Measurements from ENCODE around the gene RBM18. TPM values are rescaled to one million over a fixed set of nuclear protein-coding genes. Genes with fewer than 3 reads are reported as not detected.

RBM18 gene
- total and polyA plus RNA-seq, 4 experiments from 2014 or later: 15.4 to 23.8 (median 21.3) TPM

DNA sequence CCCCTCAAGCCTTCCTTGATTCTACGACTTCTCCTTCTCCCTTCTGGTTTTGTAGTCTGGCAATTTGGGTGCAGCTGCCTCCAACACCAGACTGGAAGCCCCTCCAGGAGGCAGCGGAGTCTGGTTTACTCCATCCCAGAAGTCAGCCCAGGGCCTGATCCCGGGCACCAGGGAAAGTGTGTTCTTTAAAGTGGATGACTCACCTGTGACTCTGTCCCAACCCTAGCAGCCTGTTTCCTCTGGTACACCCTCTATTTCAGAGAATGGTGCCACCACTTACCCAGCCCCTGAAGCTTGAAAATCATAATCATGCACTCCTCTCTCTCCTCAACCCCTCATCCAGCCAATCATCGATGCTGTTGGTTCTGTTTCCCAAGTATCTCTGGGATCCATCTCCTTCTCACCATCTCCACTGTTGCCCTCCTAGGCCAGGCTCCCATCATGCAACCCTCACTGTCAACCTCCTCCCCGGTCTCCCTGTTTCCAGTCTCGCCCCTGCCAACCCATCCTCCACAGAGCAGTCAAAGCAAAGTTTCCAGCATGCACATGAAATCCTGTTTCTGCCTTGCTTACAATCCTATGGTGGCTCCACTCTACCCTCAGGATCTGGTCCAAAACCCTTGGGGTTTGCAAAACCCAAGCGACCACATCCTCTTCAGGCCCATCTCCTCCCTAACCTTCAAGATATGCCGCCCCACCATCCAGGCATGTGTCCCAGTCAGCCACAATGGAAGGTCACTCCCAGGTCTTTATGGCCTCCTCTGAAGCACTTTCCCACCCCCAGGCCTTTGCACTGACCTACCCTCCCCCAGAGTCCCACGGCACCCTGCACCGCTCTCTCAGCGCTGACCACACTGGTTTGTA is 46.3 kb downstream of the RBM18 start:
- H3K27ac ChIP-seq (ENCODE audit: low read depth, low read length): no peak overlapping the region
- H3K4me1 ChIP-seq (ENCODE audit: insufficient read depth, low read length): peaks cover 14% of the 10 kb centered on the region
- Mint-ChIP-seq H3K36me3 (no peaks in the 10 kb centered on the region), H3K27me3 (peaks cover 65 to 74% of the 10 kb centered on the region in 2 donors), H3K4me1 (peaks cover 15 to 43% (median 31%) of the 10 kb centered on the region in 4 donors), H3K4me3 (peak overlapping the region in 5 of 8 donors; percentile 57 to 85 (median 78)), H3K27ac (peak overlapping the region in 1 of 7 donors; percentile 12), H3K9me3 (peaks cover 0 to 2% (median 0%) of the 10 kb centered on the region in 8 donors)
- no peak overlapping the region for H3K4me3 ChIP-seq (ENCODE audit: low read length in 2 of 2)
- DNase-seq: no peak
- no peaks in the 10 kb centered on the region for H3K9me3 ChIP-seq (ENCODE audit: control insufficient read depth in 1 of 2, low read length in 2 of 2)
- intact Hi-C loops (cut with micrococcal nuclease): no loop called here
- peaks cover 43% of the 10 kb centered on the region for H3K27me3 ChIP-seq (ENCODE audit: insufficient read depth, low read length)
- ChIA-PET POLR2A (ENCODE audit: partially characterized antibody) (no interaction called here), CTCF (ENCODE audit: partially characterized antibody) (no interaction called here)
- H3K36me3 ChIP-seq (ENCODE audit: insufficient read depth, low read length): no peaks in the 10 kb centered on the region

DNA sequence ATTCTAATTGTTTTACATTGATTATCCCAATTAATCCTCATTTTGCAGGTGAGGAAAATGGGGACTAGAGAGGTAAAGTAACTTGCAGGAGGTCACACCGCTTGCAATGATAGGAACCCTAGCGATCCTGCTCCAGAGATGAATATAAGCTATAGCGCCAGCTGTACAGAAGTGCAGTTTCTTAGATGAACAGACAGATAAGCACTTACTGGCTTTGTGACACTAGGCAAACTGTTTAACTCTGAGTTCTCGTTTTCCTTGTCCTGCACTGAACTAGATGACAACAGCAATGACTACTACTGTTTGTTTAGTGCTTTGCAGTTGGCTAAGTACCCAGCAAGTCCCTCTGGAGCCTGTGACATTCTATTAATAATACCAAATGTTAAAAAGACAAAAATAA is 47.0 kb downstream of the RBM18 start:
- intact Hi-C loops (cut with micrococcal nuclease): no loop called here
- DNase-seq: no peak
- Histone ChIP-seq H3K9me3 (ENCODE audit: control insufficient read depth in 1 of 2, low read length in 2 of 2) (no peaks in the 10 kb centered on the region), H3K4me1 (ENCODE audit: insufficient read depth, low read length) (peaks cover 20% of the 10 kb centered on the region), H3K36me3 (ENCODE audit: insufficient read depth, low read length) (no peaks in the 10 kb centered on the region), H3K27me3 (ENCODE audit: insufficient read depth, low read length) (peaks cover 43% of the 10 kb centered on the region), H3K4me3 (ENCODE audit: low read length in 2 of 2) (no peak overlapping the region), H3K27ac (ENCODE audit: low read depth, low read length) (no peak overlapping the region)
- Mint-ChIP-seq H3K27ac (peak overlapping the region in 1 of 7 donors; percentile 12), H3K27me3 (peaks cover 65 to 74% of the 10 kb centered on the region in 2 donors), H3K9me3 (peaks cover 0 to 2% (median 0%) of the 10 kb centered on the region in 8 donors), H3K4me3 (peak overlapping the region in 2 of 8 donors; percentile 78 to 85), H3K36me3 (no peaks in the 10 kb centered on the region), H3K4me1 (peaks cover 19 to 45% (median 33%) of the 10 kb centered on the region in 4 donors)
- ChIA-PET POLR2A (ENCODE audit: partially characterized antibody) (no interaction called here), CTCF (ENCODE audit: partially characterized antibody) (no interaction called here)

DNA sequence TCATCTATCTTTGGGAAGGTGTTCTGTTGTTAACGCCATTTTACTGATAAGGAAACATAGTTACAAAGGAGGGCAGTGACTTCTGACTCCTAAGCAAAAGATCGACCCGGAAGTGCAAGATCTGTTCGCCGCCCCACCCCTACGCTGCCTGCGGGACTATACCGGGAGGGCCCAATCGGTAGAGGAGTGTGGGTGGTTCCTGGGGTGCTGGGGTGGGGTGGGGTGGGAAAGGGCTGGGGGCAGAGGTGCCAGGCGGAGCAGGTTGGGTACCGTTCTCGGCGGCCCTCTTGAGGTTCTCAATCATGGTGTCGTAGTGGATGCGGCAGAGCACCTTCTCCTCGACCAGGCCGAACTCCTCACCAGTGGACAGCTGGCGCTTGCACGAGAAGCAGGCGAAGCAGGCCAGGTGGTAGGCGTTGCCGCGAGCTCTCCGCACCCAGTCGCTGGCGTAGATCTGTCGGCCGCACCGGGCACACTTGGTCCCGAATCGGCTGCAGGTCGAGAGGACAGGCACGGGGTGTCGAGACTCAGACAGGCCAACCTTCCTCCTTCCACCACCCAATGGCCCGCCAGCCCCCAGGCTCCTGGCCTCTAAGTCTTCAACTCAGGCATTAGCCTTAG is 47.7 kb downstream of the RBM18 start:
- no peaks in the 10 kb centered on the region for H3K9me3 ChIP-seq (ENCODE audit: control insufficient read depth in 1 of 2, low read length in 2 of 2)
- Mint-ChIP-seq H3K4me1 (peaks cover 19 to 45% (median 33%) of the 10 kb centered on the region in 4 donors), H3K4me3 (no peak overlapping the region), H3K27me3 (peaks cover 64 to 75% of the 10 kb centered on the region in 2 donors), H3K36me3 (no peaks in the 10 kb centered on the region), H3K9me3 (peaks cover 0 to 2% (median 0%) of the 10 kb centered on the region in 8 donors), H3K27ac (no peak overlapping the region)
- no peak overlapping the region for H3K27ac ChIP-seq (ENCODE audit: low read depth, low read length)
- H3K4me1 ChIP-seq (ENCODE audit: insufficient read depth, low read length): peaks cover 20% of the 10 kb centered on the region
- ChIA-PET POLR2A (ENCODE audit: partially characterized antibody) (no interaction called here), CTCF (ENCODE audit: partially characterized antibody) (no interaction called here)
- intact Hi-C loops (cut with micrococcal nuclease): no loop called here
- DNase-seq: no peak
- no peak overlapping the region for H3K4me3 ChIP-seq (ENCODE audit: low read length in 2 of 2)
- H3K27me3 ChIP-seq (ENCODE audit: insufficient read depth, low read length): peaks cover 42% of the 10 kb centered on the region
- no peaks in the 10 kb centered on the region for H3K36me3 ChIP-seq (ENCODE audit: insufficient read depth, low read length)

DNA sequence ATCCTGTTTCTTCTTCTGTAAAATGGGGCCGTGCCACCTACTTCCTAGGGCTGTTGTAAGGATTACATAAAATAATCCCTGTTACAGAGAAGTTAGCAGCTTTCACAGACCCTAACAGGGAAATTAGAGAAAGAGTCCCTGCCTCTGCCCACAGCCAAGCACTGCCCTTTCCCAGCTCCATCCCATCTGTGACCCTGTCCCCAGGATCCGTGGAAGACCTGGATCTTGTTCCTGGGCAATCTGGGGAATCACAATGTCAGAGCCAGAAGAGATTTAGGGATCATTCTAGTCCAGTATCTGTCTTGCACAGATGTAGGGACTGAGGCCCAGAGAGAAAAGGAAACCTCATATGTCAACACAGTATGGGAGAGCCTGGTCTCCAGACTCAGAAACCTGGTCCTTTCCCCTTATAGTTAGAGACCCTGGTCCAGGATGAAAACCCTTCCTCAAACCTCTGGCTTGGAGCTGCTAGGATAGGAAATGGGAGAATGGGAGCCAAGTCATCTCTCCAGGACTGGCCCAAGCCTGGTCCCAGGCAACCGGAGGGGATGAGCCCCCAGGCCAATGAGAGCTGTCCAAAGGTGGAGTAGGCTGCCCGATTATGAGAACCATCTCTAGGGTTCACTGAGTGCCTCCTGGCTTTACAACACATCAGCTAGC is 48.4 kb downstream of the RBM18 start:
- CTCF ChIA-PET (ENCODE audit: partially characterized antibody): no interaction called here
- H3K4me1 ChIP-seq (ENCODE audit: insufficient read depth, low read length): peaks cover 20% of the 10 kb centered on the region
- H3K27me3 ChIP-seq (ENCODE audit: insufficient read depth, low read length): peaks cover 40% of the 10 kb centered on the region
- no peak overlapping the region for H3K27ac Mint-ChIP-seq
- peaks cover 0 to 2% (median 0%) of the 10 kb centered on the region in 8 donors for H3K9me3 Mint-ChIP-seq
- H3K4me1 Mint-ChIP-seq: peaks cover 19 to 45% (median 33%) of the 10 kb centered on the region in 4 donors
- H3K4me3 Mint-ChIP-seq: peak overlapping the region in 1 of 8 donors; percentile 43
- H3K4me3 ChIP-seq (ENCODE audit: low read length in 2 of 2): no peak overlapping the region
- POLR2A ChIA-PET (ENCODE audit: partially characterized antibody): no interaction called here
- intact Hi-C loops (cut with micrococcal nuclease): no loop called here
- H3K27me3 Mint-ChIP-seq: peaks cover 62 to 75% of the 10 kb centered on the region in 2 donors
- no peaks in the 10 kb centered on the region for H3K36me3 ChIP-seq (ENCODE audit: insufficient read depth, low read length)
- no peaks in the 10 kb centered on the region for H3K36me3 Mint-ChIP-seq
- DNase-seq: no peak
- no peaks in the 10 kb centered on the region for H3K9me3 ChIP-seq (ENCODE audit: control insufficient read depth in 1 of 2, low read length in 2 of 2)
- no peak overlapping the region for H3K27ac ChIP-seq (ENCODE audit: low read depth, low read length)

DNA sequence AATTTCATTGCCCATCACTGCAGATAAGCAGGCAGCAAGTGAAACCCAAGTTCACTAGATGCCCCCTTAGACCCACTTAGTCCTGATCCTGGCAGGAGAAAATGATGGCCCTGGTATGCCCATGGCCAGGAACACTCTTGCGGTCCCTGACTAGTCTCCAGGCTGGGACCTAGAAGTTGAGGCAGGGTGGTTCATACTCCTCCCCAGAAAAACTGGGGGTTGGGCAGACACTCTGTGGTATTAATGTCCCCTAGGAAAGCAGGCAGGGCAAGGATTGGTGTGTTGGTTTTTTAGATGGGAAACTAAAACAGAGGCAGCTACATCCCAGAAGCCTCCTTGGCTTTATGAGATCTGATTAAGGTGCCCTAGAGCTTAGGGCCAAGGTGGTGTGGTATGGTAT is 49.0 kb downstream of the RBM18 start:
- H3K4me1 ChIP-seq (ENCODE audit: insufficient read depth, low read length): peaks cover 20% of the 10 kb centered on the region
- H3K27ac ChIP-seq (ENCODE audit: low read depth, low read length): no peak overlapping the region
- no peaks in the 10 kb centered on the region for H3K9me3 ChIP-seq (ENCODE audit: control insufficient read depth in 1 of 2, low read length in 2 of 2)
- no peak for DNase-seq
- H3K36me3 Mint-ChIP-seq: no peaks in the 10 kb centered on the region
- no peak overlapping the region for H3K4me3 ChIP-seq (ENCODE audit: low read length in 2 of 2)
- intact Hi-C loops (cut with micrococcal nuclease): no loop called here
- H3K27me3 ChIP-seq (ENCODE audit: insufficient read depth, low read length): peaks cover 35% of the 10 kb centered on the region
- H3K27me3 Mint-ChIP-seq: peaks cover 59 to 74% of the 10 kb centered on the region in 2 donors
- H3K4me3 Mint-ChIP-seq: no peak overlapping the region
- H3K27ac Mint-ChIP-seq: no peak overlapping the region
- ChIA-PET CTCF (ENCODE audit: partially characterized antibody) (no interaction called here), POLR2A (ENCODE audit: partially characterized antibody) (no interaction called here)
- H3K36me3 ChIP-seq (ENCODE audit: insufficient read depth, low read length): no peaks in the 10 kb centered on the region
- H3K4me1 Mint-ChIP-seq: peaks cover 19 to 45% (median 31%) of the 10 kb centered on the region in 4 donors
- H3K9me3 Mint-ChIP-seq: peaks cover 0 to 2% (median 0%) of the 10 kb centered on the region in 8 donors

DNA sequence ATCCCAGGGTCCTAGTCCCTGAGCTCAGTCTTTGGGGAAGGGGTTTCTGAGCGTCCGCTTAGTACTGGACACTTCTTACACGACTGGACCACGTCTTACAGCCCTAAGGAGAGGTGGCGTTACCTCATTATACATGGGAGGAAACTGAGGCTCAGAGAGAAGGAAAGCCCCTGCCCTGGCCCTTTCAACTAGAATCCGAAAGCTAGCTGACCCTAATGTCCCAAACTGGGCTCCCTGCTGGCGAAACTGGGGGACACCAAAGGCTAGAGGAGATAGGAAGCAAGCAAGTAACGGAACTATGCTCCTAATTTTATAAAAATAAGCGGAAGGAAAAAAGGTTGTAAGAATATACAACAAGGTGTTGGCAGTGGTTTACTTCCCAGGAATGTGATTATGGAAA is 50.1 kb downstream of the RBM18 start:
- CTCF ChIA-PET (ENCODE audit: partially characterized antibody): no interaction called here
- H3K4me1 ChIP-seq (ENCODE audit: insufficient read depth, low read length): peaks cover 16% of the 10 kb centered on the region
- POLR2A ChIA-PET (ENCODE audit: partially characterized antibody): no interaction called here
- H3K27ac ChIP-seq (ENCODE audit: low read depth, low read length): no peak overlapping the region
- H3K9me3 Mint-ChIP-seq: peaks cover 0 to 2% (median 0%) of the 10 kb centered on the region in 8 donors
- intact Hi-C loops (cut with micrococcal nuclease): no loop called here
- no peaks in the 10 kb centered on the region for H3K36me3 Mint-ChIP-seq
- H3K9me3 ChIP-seq (ENCODE audit: control insufficient read depth in 1 of 2, low read length in 2 of 2): no peaks in the 10 kb centered on the region
- peaks cover 24% of the 10 kb centered on the region for H3K27me3 ChIP-seq (ENCODE audit: insufficient read depth, low read length)
- H3K4me3 ChIP-seq (ENCODE audit: low read length in 2 of 2): no peak overlapping the region
- peak overlapping the region in 1 of 7 donors; percentile 0 for H3K27ac Mint-ChIP-seq
- H3K36me3 ChIP-seq (ENCODE audit: insufficient read depth, low read length): no peaks in the 10 kb centered on the region
- H3K4me1 Mint-ChIP-seq: peaks cover 13 to 34% (median 25%) of the 10 kb centered on the region in 4 donors
- DNase-seq: no peak
- H3K27me3 Mint-ChIP-seq: peaks cover 54 to 71% of the 10 kb centered on the region in 2 donors
- H3K4me3 Mint-ChIP-seq: peak overlapping the region; percentile 49 to 80 (median 70)
